ACHN (cell line): ENCODE results near the gene CTNNA3.

Experiments used
- DNase-seq: peaks from one replicate; pipeline ENCODE4 v3.0.0-alpha.2; 2015
- in situ Hi-C: cut with HindIII; loops from 2 replicates; pipeline ENCODE4 v1.10.0; 2017; ENCODE audit warnings: low sequenced_read_pairs, low pct_ligation_motif_present, low pct_unique_long_range_greater_than_20kb

CTNNA3 gene

DNA sequence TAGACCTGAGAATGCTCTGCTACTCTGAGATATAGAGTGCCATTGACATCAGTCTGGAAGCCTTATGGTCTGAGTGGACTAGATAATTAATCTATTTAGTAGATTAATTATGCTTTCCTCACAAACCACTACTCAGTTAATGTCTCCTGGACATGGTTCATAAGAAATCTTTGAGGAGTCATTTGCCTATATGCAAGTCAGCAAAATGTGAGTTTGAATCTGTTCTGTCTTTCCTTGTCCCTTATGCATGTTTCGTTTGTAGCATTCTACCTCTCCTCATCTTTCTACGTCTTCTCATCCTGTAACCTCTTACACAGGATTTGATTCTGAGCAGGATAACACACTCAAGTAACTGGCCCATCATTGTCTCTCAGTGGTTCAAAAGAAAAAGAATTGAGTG is 1505.6 kb downstream of the CTNNA3 start:
- no peak for DNase-seq
- in situ Hi-C loops, result no loop called here

DNA sequence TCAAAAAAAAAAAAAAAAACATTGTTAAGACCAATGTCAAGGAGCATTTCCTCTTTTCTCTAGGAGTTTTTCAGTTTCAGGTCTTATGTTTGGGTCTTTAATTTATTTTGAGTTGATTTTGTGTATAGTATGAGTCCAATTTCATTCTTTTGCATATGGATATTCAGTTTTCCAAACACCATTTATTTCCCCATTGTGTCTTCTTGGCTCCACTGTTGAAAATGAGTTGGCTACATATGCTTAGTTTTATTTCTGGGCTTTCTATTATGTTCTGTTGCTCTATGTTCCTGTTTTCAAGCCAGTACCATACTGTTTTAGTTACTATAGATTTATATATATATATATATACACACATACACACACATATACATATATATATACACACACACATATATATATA is 1506.7 kb downstream of the CTNNA3 start:
- DNase-seq, result no peak
- in situ Hi-C loops, result no loop called here

DNA sequence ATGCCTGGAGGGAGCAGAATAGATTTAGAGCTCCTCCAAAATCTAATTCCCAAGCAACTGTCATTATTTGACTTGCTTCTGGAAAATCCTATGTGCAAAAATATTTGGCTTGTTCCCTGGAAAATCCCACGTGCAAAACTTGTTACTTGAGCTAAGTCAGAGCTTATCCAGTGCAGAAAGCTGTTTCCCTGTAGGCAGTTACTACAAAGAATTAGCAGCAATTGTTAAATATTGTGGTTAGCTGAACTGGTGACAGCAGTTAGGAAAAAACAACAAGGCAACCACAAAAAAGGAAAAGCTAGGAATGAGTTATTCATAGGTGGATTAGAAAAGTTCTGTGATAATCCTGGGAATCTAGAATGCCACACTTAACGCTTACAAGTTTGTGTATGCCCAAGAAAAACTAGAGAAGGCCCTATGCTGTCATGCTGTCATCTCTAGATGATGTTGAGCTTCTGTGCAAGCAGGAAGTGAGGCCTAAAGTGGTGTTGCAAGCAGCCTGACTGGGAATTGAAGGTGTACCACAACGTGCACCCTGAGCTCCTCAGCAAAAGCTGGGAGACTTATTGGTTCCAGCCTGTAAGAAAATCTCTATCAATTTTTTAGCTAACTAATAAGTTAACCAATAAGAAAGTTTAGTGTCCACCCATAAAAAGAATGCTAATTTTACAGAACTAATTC is 1508.8 kb downstream of the CTNNA3 start:
- DNase-seq, result no peak
- in situ Hi-C loops, result no loop called here

DNA sequence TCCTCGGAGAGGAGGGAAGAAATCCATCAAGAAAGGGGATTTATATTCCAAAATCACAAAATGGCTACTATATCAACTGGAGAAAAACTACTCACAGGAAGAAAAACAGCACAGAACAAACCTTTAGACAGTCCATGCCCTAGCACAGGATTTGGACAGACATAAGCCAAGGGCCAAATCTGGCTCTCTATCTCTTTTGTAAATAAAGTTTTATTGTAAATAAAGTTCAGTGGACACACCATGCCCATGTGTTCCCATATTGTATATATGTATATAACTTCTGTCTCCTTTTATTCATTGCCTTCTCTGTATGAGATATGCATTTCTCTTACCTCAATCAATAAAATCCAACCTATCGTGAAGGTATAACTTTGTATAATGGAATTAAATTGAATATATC is 1513.0 kb downstream of the CTNNA3 start:
- no peak for DNase-seq
- in situ Hi-C loops, result no loop called here

DNA sequence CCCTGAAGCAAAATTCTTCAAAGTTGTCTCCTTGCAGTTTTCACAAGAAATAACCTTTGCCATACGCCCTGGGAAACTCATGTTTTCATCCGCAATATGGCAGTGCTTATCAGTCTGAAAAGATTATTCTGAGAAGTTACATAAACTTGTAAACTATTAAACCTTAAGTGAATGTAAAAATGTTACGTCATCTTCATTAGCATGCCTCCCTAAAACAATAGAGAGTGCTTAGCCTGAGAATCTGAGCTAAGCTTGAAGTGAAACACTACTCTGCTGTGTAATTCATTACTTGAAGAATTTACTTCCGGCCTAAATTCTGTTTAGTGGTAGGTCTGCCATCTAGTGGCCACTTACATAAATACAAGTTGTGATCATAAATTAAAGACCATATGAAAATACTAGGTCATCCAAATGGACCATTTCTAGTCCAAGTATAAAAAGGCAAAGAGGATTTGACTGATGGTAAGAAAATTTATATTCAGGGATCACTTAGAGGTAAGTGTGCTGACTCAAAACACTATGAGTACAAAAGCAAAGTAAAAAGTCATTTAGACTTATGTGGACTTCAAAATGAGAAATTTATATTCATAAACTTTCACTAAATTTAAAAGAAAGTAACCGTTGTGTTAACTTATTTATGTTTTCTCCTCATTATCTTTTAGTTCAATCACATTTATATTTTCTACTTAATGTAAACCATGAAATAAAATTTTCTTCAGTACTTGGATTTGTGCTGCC is 1515.2 kb downstream of the CTNNA3 start:
- in situ Hi-C loops, result no loop called here
- DNase-seq, result peak; percentile 74

DNA sequence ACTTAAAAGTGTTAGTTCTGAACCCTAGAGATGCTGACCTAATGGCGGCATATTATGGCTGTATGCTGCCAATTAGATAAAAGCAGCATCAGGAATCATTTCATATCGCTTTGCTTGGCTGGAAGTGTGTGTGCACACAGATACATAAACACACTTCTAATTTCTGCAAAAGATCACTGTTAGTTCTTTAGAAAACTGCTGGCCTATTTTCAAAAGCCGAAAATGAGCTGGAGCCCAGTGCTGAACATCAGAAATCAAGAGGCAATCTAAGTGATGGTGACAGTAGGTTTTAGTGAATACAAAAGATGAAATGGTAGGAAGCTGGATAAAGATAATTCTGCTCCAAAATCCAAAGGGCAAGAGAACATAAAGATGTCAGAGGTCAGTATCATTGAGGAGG is 1516.0 kb downstream of the CTNNA3 start:
- in situ Hi-C loops, result no loop called here
- DNase-seq, result no peak

DNA sequence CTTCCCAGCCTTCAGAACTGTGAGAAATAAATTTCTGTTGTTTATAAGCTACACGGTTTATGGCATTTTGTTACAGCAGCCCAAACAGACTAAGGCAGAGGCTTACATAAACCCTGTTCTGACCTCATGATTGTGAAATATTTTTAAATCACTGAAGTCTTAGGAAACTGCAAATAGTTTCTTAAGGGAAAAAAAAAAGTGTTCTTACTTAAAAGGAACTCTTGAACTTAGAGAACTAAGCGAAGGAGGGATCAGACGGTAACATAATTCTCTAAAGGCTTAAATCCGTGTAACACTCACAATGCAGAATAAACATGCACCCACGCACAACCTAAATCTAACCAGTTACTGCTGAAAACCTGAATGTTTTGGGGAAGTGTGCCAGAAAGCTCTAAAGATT is 1519.2 kb downstream of the CTNNA3 start:
- DNase-seq, result no peak
- in situ Hi-C loops, result no loop called here

DNA sequence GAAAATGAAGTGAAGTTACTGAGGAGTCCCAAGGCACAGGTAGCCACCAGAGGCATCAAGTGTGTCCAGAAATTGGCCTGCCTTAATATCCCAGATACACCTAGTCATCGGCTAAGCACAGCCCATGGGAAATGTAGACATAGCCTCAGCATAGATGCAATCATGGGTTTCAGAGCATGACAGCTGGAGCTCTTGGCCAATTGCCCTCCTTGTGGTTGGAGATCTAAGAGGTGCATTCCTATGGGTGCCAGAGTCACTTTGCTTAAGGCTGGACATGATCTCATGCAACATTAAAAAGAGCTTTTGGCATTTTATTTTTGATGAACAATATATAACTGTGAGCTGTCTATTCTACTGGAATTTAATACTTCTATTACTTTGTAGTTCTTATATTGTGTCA is 1528.2 kb downstream of the CTNNA3 start:
- DNase-seq, result peak; percentile 75
- in situ Hi-C loops, result no loop called here

DNA sequence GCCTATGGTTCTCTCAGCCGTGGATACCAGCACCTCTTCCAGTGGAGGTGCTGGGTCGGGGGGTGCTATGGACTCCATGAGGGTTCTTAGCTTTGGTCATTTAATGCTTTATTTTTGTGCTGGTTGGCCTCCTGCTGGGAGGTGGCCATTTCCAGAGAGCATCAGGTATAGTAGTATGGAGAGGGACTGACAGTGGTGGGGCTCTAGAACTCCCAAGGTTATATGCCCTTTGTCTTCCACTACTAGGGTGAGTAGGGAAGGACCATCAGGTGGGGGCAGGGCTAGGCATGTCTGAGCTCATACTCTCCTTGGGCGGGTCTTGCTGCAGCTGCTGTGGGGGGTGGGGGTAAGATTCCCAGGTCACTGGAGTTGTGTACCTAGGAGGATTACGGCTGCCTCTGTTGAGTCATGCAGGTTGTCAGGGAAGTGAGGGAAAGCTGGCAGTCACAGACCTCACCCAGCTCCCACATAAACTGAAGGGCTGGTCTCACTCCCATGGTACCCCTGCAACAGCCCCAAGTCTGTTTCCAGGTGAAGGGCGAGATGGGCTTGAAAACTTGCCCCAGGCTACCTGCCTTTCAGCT is 1533.3 kb downstream of the CTNNA3 start:
- DNase-seq, result no peak
- in situ Hi-C loops, result no loop called here

DNA sequence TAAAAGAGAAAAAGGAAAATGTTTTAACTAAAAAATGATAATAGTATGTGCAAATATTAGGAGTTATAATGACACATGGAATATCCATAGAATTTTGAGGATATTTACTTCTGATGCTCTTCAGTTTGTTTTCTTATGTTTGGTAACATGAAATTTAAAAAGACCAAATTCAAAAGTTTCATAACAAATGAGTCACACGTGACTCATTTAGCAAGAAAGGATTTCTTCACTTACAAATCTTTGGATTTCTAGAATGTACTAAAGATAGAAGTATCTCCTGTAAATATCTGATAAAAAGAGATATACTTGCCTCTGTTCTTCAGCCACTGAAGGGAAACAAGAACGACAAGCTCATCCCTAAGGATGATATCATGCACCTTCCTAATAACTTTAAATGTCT is 1544.6 kb downstream of the CTNNA3 start:
- in situ Hi-C loops, result no loop called here

DNA sequence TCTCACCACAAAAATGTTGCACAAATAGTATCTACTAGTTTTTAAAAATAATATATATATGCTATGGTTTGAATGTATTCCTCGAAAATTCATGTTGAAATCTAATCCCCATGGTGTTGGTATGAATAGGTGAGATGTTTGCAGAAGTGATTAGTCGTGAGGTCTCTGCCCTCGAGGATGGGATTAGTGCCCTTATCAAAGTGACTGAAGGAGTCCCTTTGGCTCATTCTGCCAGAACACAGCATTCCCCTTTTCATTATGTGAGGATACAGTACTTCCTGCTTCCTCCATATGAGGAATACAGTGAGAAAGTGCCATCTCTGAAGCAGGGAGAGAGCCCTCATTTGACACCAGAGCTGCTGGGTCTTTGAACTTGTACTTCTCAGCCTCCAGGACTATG is 1547.7 kb downstream of the CTNNA3 start:
- in situ Hi-C loops, result no loop called here
- no peak for DNase-seq

More for the DNA sequence above, 1544.6 kb downstream of the CTNNA3 start:
- DNase-seq, result no peak

DNA sequence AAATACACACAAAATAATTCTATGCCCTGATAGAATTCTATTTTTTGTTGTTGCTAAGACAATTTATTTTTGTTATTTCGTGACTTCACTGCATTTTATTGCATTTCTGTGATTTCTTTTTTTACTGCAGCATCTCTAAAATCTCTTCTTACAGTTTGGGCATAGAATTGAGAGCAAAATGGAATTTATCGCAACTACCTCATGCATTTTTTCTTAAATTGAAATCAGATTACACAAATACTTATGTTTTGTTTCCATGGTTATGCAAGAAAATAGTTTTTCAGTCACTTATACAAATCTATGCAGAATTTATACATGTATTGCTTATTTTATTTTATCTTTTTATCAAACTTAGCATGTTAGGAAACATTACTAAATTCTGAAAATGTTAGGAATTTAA is 1552.0 kb downstream of the CTNNA3 start:
- no peak for DNase-seq
- in situ Hi-C loops, result no loop called here

DNA sequence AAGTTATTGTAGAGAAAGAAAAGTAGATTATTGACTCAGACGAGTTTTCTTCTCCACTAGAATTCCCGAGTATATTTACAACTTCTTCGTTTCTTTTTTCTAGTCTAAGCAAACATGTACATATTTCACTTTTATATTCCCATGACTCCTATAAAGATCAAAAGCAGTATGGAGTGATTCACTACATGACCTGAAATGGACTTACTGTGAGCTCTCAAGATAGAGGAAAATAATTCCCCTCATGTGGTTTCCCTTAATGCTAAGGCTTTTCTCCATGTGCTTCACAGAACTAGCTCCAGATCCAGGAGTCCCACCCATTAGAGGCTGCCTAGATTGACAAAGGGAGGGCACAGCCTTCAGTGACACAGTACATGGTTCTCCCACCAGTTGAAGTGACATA is 1593.2 kb downstream of the CTNNA3 start:
- no peak for DNase-seq
- in situ Hi-C loops, result no loop called here

DNA sequence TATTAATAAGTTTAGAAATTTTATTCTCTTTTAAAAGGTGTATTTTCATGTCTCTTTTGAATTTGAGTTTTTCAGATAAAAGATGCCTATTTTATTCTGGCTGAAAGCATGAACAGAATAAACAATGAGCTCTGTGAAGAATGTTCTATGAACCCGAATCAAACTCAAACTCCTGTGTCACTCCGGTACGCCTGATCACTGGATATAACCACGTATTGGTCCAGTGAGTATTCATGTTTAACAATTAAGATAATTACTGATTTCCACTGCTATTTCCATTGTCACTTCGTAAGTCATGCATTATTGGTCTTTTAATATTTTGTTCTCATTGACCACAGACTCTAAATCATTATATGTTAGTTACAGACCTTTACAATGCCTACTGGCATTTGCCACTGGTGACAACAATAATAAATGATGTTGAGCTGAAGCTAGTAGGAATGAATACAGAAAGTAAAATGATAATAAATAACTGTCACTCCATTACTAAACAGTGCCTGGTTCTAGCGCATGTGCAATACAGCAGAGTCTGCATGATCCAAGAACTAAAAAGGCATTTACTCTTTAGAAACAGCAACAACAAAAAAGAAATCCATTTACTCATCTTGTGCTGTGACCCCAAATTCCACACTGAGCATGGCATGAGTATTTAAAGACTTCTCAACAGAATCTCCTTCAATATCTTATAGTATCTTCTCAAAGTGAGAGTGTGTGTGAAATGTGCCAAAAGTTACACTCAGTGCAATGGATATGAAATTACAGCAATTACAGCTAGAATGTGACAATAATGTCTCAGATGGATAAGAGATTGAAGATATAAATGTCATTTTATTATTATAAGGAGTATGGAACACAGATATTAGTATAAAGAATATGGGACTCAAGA is 1597.2 kb downstream of the CTNNA3 start:
- in situ Hi-C loops, result no loop called here

DNA sequence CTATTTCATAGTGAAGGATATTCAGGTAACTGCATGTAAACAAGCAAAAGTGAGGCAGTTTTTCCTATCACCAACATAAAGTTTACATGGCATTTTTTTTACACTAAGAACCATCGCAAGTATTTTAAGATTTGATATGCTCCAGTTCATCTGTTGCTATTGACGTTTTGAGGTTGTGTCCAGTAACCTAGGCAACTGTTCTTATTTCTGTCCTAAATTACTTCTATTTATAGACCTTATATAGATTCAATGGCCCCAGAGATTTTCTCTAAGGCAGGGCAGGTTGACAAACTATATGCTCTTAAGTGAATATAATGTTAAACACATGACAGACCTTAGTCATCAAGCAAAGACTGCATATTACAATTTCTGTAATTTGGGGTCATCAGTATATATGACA is 1600.4 kb downstream of the CTNNA3 start:
- in situ Hi-C loops, result no loop called here
- DNase-seq, result no peak

More for the DNA sequence above, 1597.2 kb downstream of the CTNNA3 start:
- DNase-seq, result no peak

DNA sequence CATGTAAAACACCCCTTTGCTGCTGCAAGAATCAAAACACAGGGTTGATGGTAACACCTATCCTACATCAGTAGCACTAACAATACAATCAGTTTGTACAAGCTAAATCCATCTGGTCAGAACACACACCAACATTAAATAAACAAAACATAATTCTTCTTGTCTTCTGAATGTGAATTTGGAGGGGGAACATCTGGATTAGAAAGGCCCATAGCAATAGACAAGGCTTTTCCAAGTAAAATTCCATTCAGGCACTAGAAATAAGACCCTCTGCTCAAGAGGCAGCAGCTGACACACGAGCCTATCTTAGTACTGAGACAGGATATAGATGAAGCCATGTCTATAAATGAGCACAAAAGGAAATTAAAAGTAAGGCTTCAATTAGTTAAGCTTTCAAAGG is 1610.1 kb downstream of the CTNNA3 start:
- no peak for DNase-seq
- in situ Hi-C loops, result no loop called here

DNA sequence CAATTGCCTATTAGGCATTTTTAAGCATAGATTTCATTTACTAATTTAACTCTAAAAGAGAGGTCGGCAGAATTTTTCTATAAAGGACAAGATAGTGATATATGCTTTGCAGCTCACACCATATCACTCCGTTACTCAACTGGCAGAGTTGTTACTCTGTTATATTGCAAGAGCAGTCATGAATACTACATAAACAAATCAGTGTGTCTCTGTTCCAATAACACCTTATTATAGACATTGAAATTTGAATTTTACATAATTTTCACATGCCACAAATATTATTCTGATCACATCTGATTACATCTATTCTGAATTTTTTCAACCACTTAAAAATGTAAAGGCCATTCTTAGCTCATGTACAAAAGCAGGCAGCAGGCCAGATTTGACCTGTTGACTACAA is 1624.1 kb downstream of the CTNNA3 start:
- in situ Hi-C loops, result no loop called here
- DNase-seq, result no peak

DNA sequence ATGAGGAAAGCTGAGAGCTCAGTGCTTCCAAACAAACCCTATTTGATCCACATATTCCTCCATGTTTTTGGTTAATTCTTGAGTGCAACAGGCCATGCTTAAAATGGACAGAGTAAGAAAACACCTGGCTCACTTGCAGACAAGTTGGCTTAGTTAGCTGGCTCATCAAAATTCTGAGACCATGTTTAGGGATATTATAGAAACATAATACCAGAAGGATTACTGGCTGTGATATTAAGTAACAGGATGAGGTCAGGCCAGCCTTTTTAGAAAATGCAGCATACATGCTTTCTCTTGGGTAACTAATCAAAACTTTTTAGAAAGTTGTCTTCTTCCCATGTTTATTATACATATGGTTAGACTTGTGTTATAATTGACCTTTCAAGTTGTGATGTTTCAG is 1637.4 kb downstream of the CTNNA3 start:
- in situ Hi-C loops, result no loop called here
- no peak for DNase-seq

DNA sequence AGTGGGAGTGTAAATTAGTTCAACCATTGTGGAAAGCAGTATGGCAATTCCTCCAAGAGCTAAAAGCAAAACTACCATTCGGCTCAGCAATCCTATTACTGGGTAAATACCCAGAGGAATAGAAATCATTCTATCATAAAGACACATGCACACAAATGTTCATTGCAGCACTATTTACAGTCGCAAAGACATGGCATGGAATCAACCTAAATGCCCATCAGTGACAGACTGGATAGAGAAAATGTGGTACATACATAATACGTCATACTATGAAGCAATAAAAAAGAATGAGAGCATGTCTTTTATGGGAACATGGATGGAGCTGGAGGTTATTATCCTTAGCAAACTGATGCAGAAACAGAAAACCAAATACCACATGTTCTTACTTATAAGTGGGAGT is 1646.7 kb downstream of the CTNNA3 start:
- DNase-seq, result no peak
- in situ Hi-C loops, result no loop called here
